Erythroblast (primary cell): ENCODE measurements around the gene CHST6.
"Not testable (repeated sequence)": the region's sequence is repeated elsewhere in the genome, so short reads cannot be mapped to it uniquely, and the experiment has no call there.

ENCODE experiments used
- DNase-seq, 2 experiments: peaks; one replicate each; lab custom pipeline; 2025; lab: John Stamatoyannopoulos, UW
- GATA1 ChIP-seq: IDR thresholded peaks from 2 replicates; pipeline ENCODE4 v1.6.1; 2011; ENCODE audit warnings: low read depth, mild to moderate bottlenecking, control low read depth, low read length, moderate library complexity
- POLR2A ChIP-seq: IDR thresholded peaks from 2 replicates; pipeline ENCODE4 v1.6.1; 2011; ENCODE audit warnings: mild to moderate bottlenecking, low read length

Gene CHST6

DNA sequence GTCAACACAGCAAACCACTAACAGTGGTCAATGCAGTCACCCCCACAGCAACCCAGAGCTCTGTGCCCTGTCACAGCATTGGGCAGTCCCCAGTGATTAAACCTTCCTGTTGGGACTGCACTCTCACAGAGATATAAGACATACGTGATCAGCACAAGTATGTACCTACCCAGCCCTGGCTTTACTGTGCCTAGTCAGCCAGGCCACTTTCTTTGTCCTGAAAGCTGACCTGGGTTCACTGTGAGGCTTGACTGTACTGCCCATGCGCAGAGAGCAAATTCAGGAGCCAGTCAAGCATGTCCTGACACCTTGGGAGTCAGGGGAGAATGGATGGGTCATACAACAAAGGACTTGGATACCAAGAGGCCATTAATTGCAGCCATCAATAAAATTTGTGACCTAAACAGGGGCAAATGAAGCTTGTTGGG, 19.8 kb downstream of the CHST6 start:
- no peak for TF ChIP-seq POLR2A
- TF ChIP-seq GATA1 = no peak
- DNase-seq = no peak

DNA sequence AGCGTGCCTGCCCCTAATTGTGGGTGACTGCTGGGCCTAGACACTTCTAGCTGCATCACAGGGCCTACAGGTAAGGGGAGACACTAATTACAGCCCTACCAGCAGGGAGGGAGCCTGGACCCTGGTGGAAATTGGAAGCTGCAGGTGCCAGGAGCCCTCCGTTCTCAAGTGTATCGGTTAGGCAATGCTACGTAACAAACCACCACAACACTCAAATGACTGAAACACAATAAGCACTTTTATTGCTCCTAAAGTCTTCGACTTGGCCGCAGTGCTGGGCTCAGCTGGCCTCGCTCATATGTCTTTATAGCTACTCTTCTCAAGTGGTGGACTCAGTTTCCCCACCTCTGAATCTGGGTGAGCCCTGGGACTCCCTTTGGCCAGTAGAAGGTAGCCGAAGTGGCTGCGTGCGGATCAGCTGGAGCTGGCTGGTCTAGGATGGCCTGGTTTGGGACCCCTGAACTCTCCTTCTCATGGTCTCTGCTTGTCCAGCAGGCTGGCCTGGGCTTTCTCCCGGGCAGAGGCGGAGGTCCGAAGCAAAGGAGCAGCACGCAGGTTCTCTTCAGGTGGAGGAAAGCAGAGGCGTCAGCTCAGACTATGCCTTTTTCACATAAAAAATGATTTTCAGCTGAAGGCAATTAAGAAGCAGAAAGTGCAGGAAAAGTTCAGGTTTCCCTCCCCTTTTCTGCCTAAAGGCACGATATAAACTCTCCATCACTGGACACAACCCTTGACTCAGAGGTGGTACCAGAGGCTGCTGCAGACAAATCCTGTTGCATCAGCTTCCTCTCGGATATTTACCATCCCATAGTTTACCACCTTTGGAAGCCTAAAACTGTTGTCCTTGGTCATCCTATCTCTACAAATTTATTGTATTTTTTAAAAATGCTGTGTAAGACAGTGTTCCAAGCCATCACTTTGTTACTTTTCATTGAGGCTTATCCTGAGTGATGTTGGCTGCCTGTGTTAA, 22.0 kb downstream of the CHST6 start:
- no peak for DNase-seq
- no peak for TF ChIP-seq GATA1
- no peak for TF ChIP-seq POLR2A

DNA sequence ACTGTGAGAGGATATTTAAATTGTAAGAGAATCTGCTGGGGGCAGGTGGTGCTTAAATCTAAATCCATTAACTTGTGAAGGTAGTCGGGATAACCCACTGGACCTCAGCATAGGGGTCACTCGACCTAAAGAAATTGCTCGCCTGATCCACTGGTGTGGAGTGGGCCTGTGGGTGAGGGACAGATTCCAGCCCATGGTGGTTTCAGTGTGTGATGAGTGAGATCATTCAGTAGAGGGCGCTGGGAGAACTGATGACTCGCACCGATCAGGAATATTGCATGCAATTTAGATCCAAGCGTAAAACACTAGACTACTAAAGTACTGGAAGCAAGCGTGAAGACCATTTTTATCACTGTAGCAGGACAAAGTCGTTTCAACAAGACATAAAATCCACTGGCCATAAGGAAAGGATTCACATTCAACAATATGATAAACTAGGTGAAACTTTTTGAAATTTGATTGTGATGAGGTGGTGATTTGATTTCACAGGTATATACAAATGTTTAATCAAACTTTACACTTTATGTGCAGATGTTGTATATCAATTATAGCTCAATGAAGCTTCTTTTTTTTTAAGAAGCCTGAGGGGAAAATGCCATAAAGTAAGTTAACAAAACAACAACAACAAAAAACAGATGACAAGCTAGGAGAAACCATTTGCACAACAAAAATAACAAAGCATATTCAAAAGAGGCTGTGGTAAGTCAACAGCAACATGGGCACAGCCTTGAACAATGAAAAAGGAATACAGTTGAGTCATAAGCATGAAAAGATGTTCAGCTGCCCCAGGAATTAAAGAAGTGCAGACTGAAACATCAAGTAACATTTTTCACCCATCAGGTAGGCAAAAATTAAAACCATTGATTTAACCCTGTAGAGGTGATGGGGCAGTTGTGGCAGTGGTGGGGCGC, 23.3 kb downstream of the CHST6 start:
- TF ChIP-seq POLR2A (no peak), GATA1 (no peak)
- peak; percentile 59 to 75 for DNase-seq

DNA sequence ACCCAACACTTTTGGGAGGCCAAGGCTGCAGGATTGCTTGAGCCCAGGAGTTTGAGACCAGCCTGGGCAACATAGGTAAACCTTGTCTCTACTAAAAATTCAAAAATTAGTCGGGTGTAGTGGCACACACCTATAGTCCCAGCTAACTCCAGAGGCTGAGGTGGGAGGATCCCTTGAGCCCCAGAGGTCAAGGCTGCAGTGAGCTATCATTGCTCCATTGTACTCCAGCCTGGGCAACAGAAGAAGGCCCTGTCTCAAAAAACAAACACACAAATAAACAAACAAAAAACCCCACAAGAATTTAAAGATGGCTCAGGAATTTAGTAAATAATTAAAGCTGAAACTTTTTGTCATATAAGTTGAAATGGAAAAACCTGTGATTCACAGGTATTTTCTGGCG, 28.5 kb downstream of the CHST6 start:
- TF ChIP-seq GATA1 = no peak
- TF ChIP-seq POLR2A = no peak
- no peak for DNase-seq

DNA sequence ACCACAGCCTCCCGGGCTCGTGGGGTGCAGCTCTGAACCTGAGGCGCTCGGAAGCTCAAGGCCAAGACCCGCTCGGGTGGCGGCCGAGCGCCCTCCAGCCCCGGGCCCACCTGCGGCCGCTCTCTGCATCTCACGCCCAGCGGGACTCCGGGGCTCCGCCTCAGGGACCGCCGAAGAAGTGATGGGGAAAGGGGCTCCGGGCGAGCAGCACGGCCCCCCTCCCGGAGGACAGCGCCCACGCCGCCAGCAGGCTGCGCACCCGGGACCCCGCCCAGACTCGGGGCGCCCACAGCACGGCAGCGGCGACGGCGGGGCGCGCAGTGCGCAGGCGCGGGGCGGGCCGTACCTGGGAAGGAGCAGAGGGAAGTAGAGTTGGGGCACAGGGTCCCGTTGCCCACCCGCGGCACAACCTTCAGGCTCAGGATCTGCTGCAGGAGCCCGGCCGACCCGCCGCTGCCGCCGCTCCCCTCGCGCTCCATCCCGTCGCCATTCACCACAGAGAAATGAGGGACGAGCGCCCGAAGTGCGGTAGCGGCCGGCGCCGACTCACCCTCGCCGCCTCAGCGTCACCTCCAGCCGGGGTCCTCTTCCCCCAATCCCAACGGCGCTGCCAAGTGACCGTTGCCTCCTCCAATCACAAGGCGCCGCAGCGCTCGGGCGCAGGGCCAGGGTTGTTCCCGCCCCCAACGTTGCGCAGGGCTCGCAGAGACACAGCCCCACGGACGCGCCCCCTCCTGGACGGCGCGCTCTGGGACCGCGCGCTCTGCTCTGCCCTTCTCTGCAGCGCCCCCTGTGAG, 30.9 kb downstream of the CHST6 start, which contains the start of gene TMEM170A:
TSS of gene TMEM170A (minus strand) at position 568 of the 797 bp plus-strand sequence. CDS start at position 479, 89 bp downstream.
- TF ChIP-seq GATA1 = no peak
- TF ChIP-seq POLR2A = peak; percentile 94

DNA sequence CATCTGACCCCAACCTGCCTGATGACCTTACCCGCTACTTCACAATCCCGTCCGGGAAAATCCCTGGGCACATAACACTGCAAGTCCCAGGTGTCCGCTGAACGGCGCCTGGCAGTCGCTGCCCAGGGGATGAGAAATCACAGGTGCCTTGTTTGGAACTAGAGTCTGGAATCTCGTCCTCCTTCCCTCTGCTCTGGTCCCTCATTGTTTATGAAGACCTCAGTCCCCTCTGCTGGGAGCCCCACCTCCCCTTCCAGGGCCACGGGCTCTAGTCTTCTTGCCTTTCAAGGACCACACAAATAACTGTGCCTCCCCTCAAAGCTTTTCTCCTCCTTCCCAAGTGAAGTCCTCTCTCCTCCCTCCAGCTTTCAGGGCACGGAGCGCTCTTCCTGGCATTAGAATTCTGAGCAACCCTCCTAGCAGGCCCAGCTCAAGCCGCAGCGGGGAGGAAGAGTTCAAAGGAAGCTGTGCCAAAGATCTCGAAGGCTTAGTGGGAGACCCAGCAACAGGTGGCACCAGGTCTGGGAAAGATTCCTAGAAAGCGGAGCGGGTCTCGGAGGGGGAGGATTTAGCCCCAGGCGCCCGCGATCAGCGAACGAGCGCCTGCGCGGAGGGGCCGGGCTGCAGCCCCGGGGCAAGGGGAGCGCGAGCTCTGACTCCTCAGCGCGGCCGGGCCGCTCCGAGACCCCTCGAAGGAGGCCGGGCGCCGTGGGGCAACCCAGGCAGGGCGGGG, 31.7 kb downstream of the CHST6 start:
- not testable (repeated sequence) for DNase-seq

More for the DNA sequence above, 30.9 kb downstream of the CHST6 start, which contains the start of gene TMEM170A:
- DNase-seq = peak; percentile 98 to 99

DNA sequence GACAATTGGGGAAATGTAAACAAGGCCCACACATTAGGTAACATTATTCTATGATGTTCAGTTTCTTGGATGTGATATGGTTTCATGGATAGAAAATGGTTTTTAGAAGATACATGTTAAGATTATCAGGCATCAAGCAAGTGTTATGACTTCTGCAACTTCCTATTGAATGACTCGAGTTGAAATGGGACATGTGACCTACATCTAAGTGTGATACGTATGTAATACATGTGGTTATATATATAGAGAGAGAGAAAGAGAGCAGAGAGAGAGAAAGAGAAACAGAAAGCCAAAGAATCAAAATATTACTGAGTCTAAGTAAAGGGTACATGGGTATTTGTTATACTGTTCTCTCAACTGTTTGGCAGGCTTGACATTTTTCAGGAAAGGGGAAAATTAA, 32.4 kb downstream of the CHST6 start:
- peak; percentile 9 to 19 for DNase-seq
- no peak for TF ChIP-seq POLR2A
- no peak for TF ChIP-seq GATA1

DNA sequence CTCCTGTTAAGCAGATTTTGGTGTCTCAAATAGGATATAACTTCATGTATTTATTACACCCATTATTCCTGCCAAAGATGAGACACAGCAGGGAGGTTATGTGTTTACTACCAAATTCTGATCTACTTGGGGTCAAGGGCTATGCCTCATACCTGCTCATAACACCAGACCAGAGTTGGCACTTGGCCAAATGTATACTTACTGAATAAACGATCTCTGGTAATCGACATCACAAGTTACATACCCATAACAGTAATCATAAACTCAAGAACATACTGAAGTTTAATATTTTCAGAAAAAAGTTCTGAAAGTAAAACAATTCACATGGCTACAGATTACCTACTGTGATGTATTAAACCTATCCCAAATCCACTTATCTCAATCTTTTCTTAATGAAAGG, 33.7 kb downstream of the CHST6 start:
- peak in 1 of 2 experiments; percentile 32 for DNase-seq
- TF ChIP-seq GATA1 (no peak), POLR2A (no peak)

DNA sequence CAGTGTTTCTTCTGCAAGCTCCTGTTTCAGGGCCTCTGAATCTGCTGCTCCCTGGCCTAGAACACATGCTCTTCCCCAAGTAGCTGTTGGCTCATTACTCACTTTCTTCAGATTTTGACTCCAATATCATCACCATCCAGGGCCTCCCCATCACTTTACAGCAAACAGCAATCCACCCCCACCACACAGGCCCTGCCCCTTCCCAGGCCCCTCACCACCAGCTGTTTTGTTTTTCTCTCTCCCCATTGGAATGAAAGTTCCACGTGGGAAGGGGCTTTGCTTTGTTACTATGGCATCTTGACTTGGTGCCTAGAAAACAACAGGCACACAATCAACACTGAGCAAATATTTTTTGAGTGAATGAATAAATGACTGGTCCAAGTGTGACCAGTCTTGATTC, 34.8 kb downstream of the CHST6 start:
- no peak for DNase-seq
- TF ChIP-seq GATA1 (no peak), POLR2A (no peak)

DNA sequence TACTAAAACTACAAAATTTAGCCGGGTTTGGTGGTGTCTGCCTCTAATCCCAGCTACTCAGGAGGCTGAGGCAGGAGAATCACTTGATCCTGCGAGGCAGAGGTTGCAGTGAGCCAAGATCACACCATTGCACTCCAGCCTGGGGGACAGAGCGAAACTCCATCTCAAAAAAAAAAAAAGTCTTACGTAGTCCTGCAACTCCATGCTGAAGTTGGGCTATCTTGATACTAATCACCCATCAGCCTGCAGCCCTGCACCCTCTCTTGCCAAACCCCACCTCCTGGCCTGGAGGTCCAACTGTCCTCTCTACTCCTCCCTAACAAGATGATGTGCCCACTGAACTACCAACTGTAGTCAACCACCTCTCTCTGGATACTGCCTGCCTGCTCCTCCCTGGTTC, 35.5 kb downstream of the CHST6 start:
- TF ChIP-seq GATA1 (no peak), POLR2A (no peak)
- no peak for DNase-seq

DNA sequence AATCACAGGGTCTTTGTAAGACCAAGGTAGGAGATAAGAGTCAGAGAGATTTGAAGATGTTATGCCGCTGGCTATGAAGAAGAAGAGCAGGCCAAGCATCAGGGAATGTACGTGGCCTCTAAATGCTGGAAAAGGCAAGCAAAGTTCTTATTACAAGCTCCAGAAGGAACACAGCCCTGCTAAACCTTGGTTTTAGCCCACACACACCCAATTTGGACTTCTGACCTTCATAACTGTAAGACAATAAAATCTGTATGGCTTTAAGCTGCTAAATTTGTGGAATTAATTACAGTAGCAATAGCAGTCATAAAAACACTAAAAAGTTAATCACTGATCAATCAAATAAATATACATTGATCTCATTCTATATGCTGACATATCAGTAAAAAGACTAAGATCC, 36.8 kb downstream of the CHST6 start:
- no peak for DNase-seq

DNA sequence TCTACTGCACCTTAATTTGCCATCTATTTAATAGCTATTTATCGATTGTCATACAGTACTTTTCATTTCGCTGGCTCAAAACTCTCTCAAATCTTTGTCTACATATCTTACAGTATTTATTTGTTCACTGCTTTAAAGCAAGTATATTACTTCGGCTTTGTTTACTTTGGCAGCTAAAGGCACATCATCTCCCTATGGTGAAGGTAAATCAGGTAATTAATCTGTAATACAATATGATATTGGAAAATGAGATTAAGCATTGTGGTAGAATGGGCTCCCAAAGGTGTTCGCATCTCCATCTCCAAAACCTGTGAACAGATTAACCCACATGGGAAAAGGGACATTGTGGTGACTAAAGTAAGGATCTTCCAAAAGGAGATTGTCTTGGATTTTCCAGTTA, 37.2 kb downstream of the CHST6 start:
- no peak for DNase-seq
- TF ChIP-seq GATA1 (no peak), POLR2A (no peak)

More for the DNA sequence above, 36.8 kb downstream of the CHST6 start:
- TF ChIP-seq POLR2A (no peak), GATA1 (no peak)

DNA sequence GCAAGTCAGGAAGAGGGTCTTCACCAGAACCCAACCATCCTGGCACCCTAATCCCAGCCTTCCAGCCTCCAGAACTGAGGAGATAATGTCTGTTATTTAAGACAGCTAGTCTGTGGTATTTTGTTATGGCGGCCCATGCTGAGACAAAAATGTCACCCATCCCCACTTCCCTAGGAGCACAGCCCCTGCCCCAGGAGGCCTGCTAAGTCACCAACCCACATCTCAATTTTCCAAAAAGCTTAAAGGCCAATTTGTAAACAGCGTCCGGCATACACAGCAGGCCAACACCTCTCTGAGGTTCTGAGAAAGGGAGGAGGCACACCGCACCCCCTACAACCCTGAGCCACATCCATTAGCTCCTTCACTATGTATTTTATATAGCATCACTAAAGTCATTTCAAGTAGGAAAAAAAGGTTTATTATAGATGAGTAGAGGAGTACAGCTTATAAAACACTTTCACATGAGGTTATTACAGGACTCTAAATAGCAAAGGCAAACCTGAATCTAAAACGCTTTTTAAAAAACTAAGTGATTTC, 37.7 kb downstream of the CHST6 start:
- TF ChIP-seq GATA1 = no peak
- TF ChIP-seq POLR2A = no peak

More for the DNA sequence above, 37.7 kb downstream of the CHST6 start:
- DNase-seq = no peak
